ENCODE data around the gene EPS8L1.

- TF ChIP-seq POLR2A (IDR thresholded peaks at IDR 0.05; ENCODE audit: low read length) (no peak), GATA1 (IDR thresholded peaks at IDR 0.05; ENCODE audit: low read depth, low read length) (no peak)
These were observed 6.0 kb downstream of the EPS8L1 start for GRCh38 chr19:55081770-55082019.
